GM19193 (cell line): ENCODE measurements around the gene ELP5.

Source experiments
- POLR2A ChIP-seq: IDR thresholded peaks from 4 replicates; pipeline ENCODE4 v1.6.1; 2011; ENCODE audit not compliant: insufficient read depth, insufficient read length; ENCODE audit errors: extremely low read depth

The ELP5 gene

GRCh38 chr17:7215652-7216180 is 36.3 kb upstream of the ELP5 start:
- TF ChIP-seq POLR2A, result no peak

GRCh38 chr17:7216242-7217112 is 35.5 kb upstream of the ELP5 start:
- TF ChIP-seq POLR2A, result no peak

GRCh38 chr17:7217113-7217987 is 34.7 kb upstream of the ELP5 start:
- TF ChIP-seq POLR2A, result no peak

GRCh38 chr17:7218166-7218565 is 33.8 kb upstream of the ELP5 start:
- TF ChIP-seq POLR2A, result no peak

GRCh38 chr17:7218758-7219157 is 33.3 kb upstream of the ELP5 start:
- no peak for TF ChIP-seq POLR2A

GRCh38 chr17:7219229-7219811 is 32.7 kb upstream of the ELP5 start:
- TF ChIP-seq POLR2A, result no peak

GRCh38 chr17:7219812-7220592 is 32.0 kb upstream of the ELP5 start, which contains the start of the genes ACADVL and DLG4:
Gene ACADVL, plus strand, starts transcription at chr17:7219938. Its CDS starts 47 bp downstream, at chr17:7219985.
Gene DLG4, minus strand, starts transcription at chr17:7219836.
- peak; percentile 62 for TF ChIP-seq POLR2A

GRCh38 chr17:7220593-7221277 is 31.3 kb upstream of the ELP5 start:
- no peak for TF ChIP-seq POLR2A

- TF ChIP-seq POLR2A, result no peak
These were observed 30.5 kb upstream of the ELP5 start for GRCh38 chr17:7221278-7222092.

GRCh38 chr17:7222093-7222971 is 29.7 kb upstream of the ELP5 start:
- peak; percentile 18 for TF ChIP-seq POLR2A

GRCh38 chr17:7222972-7223292 is 29.1 kb upstream of the ELP5 start:
- TF ChIP-seq POLR2A, result no peak

- no peak for TF ChIP-seq POLR2A
These were observed 28.6 kb upstream of the ELP5 start for GRCh38 chr17:7223375-7223774.
